Spleen (tissue), 11 donors: Measurements from ENCODE around the gene SUGP2. TPM values are rescaled to one million over a fixed set of nuclear protein-coding genes. Genes with fewer than 3 reads are reported as not detected.

Source experiments
- DNase-seq: peaks from one replicate; pipeline ENCODE4 v3.0.0-alpha.2; 2020
- H3K27ac ChIP-seq, 8 donors: fragments of 200-600 bp; sonication (generic) in 7 of 8; 1 replicate in 4 of 8; 2 replicates in 4 of 8; pipeline versions ENCODE4 v1.5.0 to v1.8.0; 2016 to 2021; ENCODE audit warnings: inconsistent platforms in 4 of 8, mild to moderate bottlenecking in 4 of 8, moderate library complexity in 1 of 8
- H3K27me3 ChIP-seq, 7 donors: fragments of 200-600 bp; sonication (generic) in 6 of 7; replicated peaks in 1 of 7; 1 replicate in 4 of 7; 2 replicates in 3 of 7; pipeline versions ENCODE4 v1.5.0 to v1.8.0; 2016 to 2021; ENCODE audit warnings: inconsistent platforms in 3 of 7, mild to moderate bottlenecking in 1 of 7
- H3K36me3 ChIP-seq, 6 donors: fragments of 200-600 bp; sonication (generic) in 5 of 6; 1 replicate in 4 of 6; 2 replicates in 2 of 6; pipeline versions ENCODE4 v1.5.0 to v1.8.0; 2016 to 2021; ENCODE audit warnings: inconsistent platforms in 2 of 6
- H3K4me1 ChIP-seq, 6 donors: fragments of 200-600 bp; sonication (generic) in 5 of 6; 1 replicate in 3 of 6; 2 replicates in 3 of 6; pipeline versions ENCODE4 v1.5.0 to v1.8.0; 2016 to 2021; ENCODE audit warnings: inconsistent platforms in 3 of 6
- H3K4me3 ChIP-seq, 8 donors: fragments of 200-600 bp; sonication (generic) in 7 of 8; 1 replicate in 4 of 8; 2 replicates in 4 of 8; pipeline versions ENCODE4 v1.5.0 to v1.8.0; 2016 to 2021; ENCODE audit warnings: inconsistent platforms in 4 of 8, mild to moderate bottlenecking in 4 of 8, moderate library complexity in 2 of 8
- H3K9me3 ChIP-seq, 8 donors: fragments of 200-600 bp; sonication (generic) in 7 of 8; 1 replicate in 4 of 8; 2 replicates in 4 of 8; pipeline versions ENCODE4 v1.5.0 to v1.8.0; 2016 to 2021; ENCODE audit warnings: inconsistent platforms in 4 of 8
- POLR2A ChIP-seq, 3 donors: fragments of 450-650 bp; IDR thresholded peaks; one replicate each; pipeline ENCODE4 v1.5.1; 2017; ENCODE audit warnings: antibody characterized with exemption in 3 of 3, mild to moderate bottlenecking in 1 of 3
- POLR2AphosphoS5 ChIP-seq, 3 donors: sonication (generic); formaldehyde crosslinking; IDR thresholded peaks; one replicate each; pipeline ENCODE4 v1.5.1; 2017; ENCODE audit warnings: antibody characterized with exemption in 3 of 3
- WGBS, 5 donors: extraction: QIAGEN DNeasy Blood & Tissue Kit in 3 of 5; methylation state at CpG; one replicate each; pipeline versions ENCODE4 v1.1.5 to v1.1.7; 2013 to 2018; 5-methylcytosine and 5-hydroxymethylcytosine counted together
- intact Hi-C: fragments of 100-400 bp; cut with DNase I; formaldehyde crosslinking; loops from one replicate; pipeline ENCODE4 v1.15.0; 2023; ENCODE audit warnings: low total_unique reads
- polyA plus RNA-seq, 3 donors: library from polyadenylated mRNA; stranded (reverse); fragments of 200-250 nt; gene quantifications; one replicate each; pipeline ENCODE4 v1.2.1, GENCODE V29; 2013
- total RNA-seq, 7 donors: library from RNA; depleted of rRNA in 3 of 7; stranded (reverse); fragments of >200 nt in 3 of 7; fragmentation: NEBNext Ultra II Directional in 4 of 7; extraction: Animal tissue kit (Norgen Biotek cat#: 25700) in 4 of 7; gene quantifications; one replicate each; pipeline versions ENCODE4 v1.1.0 to v1.2.1, GENCODE V29; 2016 to 2021
- TF ChIP-seq, protein P1 (sequence below), 11 experiments: fragments of 200-600 bp in 7 of 11; fragments of 450-650 bp in 4 of 11; sonication (generic) in 4 of 11; IDR thresholded peaks in 8 of 11; conservative IDR thresholded peaks in 3 of 11; 1 replicate in 7 of 11; 2 replicates in 4 of 11; pipeline versions ENCODE4 v1.4.0 to v1.8.0; 2016 to 2021; ENCODE audit warnings: antibody characterized with exemption in 11 of 11, inconsistent platforms in 4 of 11, mild to moderate bottlenecking in 1 of 11
- donor health status: healthy with polysubstance abuse.
- donor health status: DM: no; HTN: no; CAD: no; lungs with moderate emphysema.
- donor health status: DM: no; HTN: no; CAD: no.
- donor health status: Bipolar disorder and iron deficiency.
- donor health status: healthy.
- donor health status: DM: no; HTN: no; CAD: no.
- donor health status: DM: yes; HTN: yes; CAD: no.

Gene SUGP2
- total and polyA plus RNA-seq, 10 donors: 54.5 to 127 (median 87.6) TPM

DNA sequence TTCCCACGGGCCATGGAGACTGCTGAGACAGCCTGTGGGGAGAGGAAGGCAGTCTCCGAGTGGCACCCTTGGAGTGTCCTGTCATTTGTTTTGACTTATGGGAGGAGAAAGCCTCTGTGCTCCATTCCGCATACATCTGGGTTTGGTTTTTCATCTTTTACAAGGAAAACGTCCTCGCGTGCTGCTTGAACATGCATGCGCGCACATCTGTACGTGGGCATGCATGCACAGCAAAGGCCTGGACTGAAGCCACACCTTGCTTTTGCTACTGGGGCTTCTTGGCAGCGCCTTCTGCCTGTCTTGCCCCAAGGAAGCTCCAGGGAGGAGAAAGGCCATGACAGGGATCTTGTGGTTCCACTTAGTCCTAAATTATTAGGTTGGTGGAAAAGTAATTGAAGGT lies 44.0 kb downstream of the SUGP2 start:
- 84 to 90% (median 85%) methylated on average over 10 of the region's 10 CpGs for WGBS, 5 donors
- intact Hi-C loops: no loop called here
- Histone ChIP-seq H3K27me3 (peaks cover 0 to 17% (median 0%) of the 10 kb centered on the region in 7 donors), H3K4me3 (no peak overlapping the region), H3K9me3 (no peaks in the 10 kb centered on the region), H3K27ac (no peak overlapping the region), H3K36me3 (peaks cover 0 to 45% (median 31%) of the 10 kb centered on the region in 6 donors), H3K4me1 (peaks cover 6 to 32% (median 23%) of the 10 kb centered on the region in 6 donors)
- DNase-seq: no peak
- TF ChIP-seq POLR2AphosphoS5 (IDR thresholded peaks at IDR 0.05) (no peak), POLR2A (IDR thresholded peaks at IDR 0.05) (no peak)
- TF ChIP-seq, protein P1, sequence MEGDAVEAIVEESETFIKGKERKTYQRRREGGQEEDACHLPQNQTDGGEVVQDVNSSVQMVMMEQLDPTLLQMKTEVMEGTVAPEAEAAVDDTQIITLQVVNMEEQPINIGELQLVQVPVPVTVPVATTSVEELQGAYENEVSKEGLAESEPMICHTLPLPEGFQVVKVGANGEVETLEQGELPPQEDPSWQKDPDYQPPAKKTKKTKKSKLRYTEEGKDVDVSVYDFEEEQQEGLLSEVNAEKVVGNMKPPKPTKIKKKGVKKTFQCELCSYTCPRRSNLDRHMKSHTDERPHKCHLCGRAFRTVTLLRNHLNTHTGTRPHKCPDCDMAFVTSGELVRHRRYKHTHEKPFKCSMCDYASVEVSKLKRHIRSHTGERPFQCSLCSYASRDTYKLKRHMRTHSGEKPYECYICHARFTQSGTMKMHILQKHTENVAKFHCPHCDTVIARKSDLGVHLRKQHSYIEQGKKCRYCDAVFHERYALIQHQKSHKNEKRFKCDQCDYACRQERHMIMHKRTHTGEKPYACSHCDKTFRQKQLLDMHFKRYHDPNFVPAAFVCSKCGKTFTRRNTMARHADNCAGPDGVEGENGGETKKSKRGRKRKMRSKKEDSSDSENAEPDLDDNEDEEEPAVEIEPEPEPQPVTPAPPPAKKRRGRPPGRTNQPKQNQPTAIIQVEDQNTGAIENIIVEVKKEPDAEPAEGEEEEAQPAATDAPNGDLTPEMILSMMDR (IDR thresholded peaks at IDR 0.05 in 8 of 11, conservative IDR thresholded peaks at IDR 0.05 in 3 of 11): no peak

- intact Hi-C loops: no loop called here
- no peak overlapping the region for H3K4me3 ChIP-seq
- TF ChIP-seq POLR2AphosphoS5 (IDR thresholded peaks at IDR 0.05): no peak
- TF ChIP-seq, protein P1 (IDR thresholded peaks at IDR 0.05 in 8 of 11, conservative IDR thresholded peaks at IDR 0.05 in 3 of 11): no peak
- no peak for TF ChIP-seq POLR2A (IDR thresholded peaks at IDR 0.05)
- WGBS, 5 donors: 55 to 69% (median 64%) methylated on average over 4 of the region's 4 CpGs
- H3K27ac ChIP-seq: no peak overlapping the region
- peaks cover 0 to 34% (median 0%) of the 10 kb centered on the region in 7 donors for H3K27me3 ChIP-seq
- no peak for DNase-seq
- no peaks in the 10 kb centered on the region for H3K9me3 ChIP-seq
- H3K4me1 ChIP-seq: peaks cover 6 to 36% (median 25%) of the 10 kb centered on the region in 6 donors
- H3K36me3 ChIP-seq: peaks cover 0 to 27% (median 13%) of the 10 kb centered on the region in 6 donors
Measured at GRCh38 chr19:18987456-18987855, 45.9 kb downstream of the SUGP2 start.

GRCh38 chr19:18985257-18985656 lies 48.1 kb downstream of the SUGP2 start:
- Histone ChIP-seq H3K4me1 (peaks cover 6 to 36% (median 25%) of the 10 kb centered on the region in 6 donors), H3K4me3 (no peak overlapping the region), H3K27ac (peak overlapping the region; percentile 19 to 80 (median 67)), H3K27me3 (peaks cover 0 to 41% (median 0%) of the 10 kb centered on the region in 7 donors), H3K9me3 (no peaks in the 10 kb centered on the region), H3K36me3 (peaks cover 0 to 5% (median 0%) of the 10 kb centered on the region in 6 donors)
- intact Hi-C loops: no loop called here
- WGBS, 5 donors: 10 to 21% (median 13%) methylated on average over 7 of the region's 7 CpGs
- DNase-seq: no peak
- TF ChIP-seq, protein P1 (IDR thresholded peaks at IDR 0.05 in 8 of 11, conservative IDR thresholded peaks at IDR 0.05 in 3 of 11): no peak
- TF ChIP-seq POLR2A (IDR thresholded peaks at IDR 0.05): no peak

- Histone ChIP-seq H3K4me3 (no peak overlapping the region), H3K27ac (peak overlapping the region in 2 of 8 donors; percentile 78 to 80), H3K9me3 (no peaks in the 10 kb centered on the region), H3K27me3 (peaks cover 0 to 41% (median 0%) of the 10 kb centered on the region in 7 donors), H3K36me3 (no peaks in the 10 kb centered on the region), H3K4me1 (peaks cover 6 to 36% (median 25%) of the 10 kb centered on the region in 6 donors)
- WGBS, 5 donors: 77 to 97% (median 88%) methylated on average over 3 of the region's 3 CpGs
- TF ChIP-seq POLR2AphosphoS5 (IDR thresholded peaks at IDR 0.05) (no peak), POLR2A (IDR thresholded peaks at IDR 0.05) (no peak)
- TF ChIP-seq, protein P1 (IDR thresholded peaks at IDR 0.05 in 8 of 11, conservative IDR thresholded peaks at IDR 0.05 in 3 of 11): no peak
- intact Hi-C loops: no loop called here
- DNase-seq: no peak
Measured at GRCh38 chr19:18984251-18984650, 49.1 kb downstream of the SUGP2 start.
